ENCODE measurements around the gene TAF8.

TAF8 gene

DNA sequence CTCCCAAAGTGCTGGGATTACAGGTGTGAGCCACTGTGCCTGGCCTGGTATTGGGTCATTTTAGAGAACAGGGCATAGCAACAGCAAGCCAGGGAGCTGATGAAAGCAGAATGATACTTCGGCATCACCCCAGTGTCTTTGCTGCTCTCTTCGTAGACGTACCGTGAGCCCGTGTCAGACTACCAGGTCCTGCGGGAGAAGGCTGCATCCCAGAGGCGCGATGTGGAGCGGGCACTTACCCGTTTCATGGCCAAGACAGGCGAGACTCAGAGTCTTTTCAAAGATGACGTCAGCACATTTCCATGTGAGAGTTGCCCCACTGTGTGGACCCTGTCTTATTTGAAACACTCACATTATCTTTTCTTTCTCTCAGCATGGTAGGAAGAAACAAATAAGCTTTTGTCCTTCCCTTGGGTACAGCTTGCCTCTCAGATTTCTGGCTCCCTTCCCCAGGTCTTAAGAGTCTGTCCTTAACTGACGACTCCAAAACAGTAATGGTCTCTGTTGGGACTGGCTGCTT lies 15.9 kb downstream of the TAF8 start:
- FAIRE-seq: no peak

DNA sequence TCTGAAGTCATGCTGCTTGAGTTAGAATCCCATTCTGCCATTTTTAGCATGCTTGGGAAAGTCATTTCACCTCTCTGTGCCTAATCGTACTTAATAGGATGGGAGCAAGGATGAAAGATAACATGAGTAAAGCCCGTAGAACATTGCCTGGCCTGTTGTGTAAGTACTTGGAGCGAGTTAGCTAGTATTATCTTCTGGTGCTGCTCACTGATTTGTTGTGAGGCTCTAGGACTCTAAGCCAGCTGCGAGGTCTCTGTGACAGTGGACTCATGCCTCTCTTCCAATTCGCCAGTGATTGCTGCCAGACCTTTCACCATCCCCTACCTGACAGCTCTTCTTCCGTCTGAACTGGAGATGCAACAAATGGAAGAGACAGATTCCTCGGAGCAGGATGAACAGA lies 17.8 kb downstream of the TAF8 start:
- no peak for FAIRE-seq

DNA sequence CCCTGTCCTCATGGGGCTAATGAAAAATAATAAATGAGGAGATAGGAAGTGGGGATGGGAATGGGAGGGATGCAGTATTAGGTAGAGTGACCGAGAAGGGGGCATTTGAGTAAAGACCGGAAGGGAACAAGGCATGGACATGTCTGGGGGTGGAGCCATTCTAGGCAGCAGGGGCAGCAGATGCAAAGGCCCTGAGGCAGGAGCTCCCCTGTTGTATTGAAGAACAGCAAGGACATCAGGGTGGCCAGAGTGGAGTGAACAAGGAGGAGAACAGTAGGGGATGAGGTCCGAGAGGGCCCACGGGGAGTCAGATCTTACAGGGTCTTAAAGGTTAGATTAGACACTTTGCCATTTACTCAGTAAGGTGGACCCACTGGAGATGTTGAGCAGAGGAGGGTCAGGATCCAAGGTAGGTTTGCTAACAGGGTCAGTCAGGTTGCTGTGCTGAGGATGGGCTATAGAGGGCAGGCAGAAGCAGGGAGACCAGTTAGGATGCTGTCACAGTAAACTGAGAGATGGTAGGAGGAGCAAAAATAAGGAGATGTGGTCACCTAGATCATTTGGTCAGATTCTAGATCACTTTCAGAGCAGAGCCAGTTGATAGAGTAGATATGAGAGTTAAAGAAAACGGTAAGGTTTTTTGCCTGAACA lies 18.7 kb downstream of the TAF8 start:
- FAIRE-seq: no peak

- no peak for FAIRE-seq
Observed at GRCh38 chr6:42071881-42072583, 21.7 kb downstream of the TAF8 start.

- FAIRE-seq: no peak
Observed at GRCh38 chr6:42073287-42073686, 23.0 kb downstream of the TAF8 start.

DNA sequence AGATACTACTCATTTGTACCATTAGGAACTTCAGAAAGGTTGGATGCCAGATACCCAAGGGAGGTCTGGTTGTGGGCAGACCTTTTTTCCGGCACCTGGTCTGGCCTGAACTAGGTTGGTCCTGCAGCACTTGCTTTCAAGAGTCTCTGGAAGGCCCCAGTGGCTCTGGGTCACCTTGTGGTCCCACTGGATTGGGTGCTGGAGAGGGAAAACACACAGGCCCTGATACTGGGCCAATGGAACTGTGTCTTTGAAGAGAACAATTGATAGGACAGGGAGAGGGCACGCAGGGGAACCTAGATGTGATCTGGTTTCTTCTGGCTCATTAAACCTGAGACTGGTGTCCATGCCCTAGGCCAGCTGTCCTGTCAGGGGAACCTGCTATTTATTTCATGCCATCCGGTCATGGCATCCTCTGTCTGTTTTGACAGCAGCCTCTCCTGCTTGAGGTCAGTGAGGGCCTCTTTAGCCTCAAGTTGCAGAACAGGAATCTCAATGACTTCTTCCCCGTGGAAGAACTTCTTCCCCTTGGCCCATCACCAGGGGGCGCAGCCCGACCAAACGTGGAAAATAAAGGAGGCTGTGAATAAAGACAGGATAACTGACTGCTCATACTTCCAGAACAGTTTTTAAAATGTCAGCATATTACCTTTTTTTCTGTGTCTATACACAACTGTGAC lies 25.0 kb downstream of the TAF8 start:
- FAIRE-seq: no peak

DNA sequence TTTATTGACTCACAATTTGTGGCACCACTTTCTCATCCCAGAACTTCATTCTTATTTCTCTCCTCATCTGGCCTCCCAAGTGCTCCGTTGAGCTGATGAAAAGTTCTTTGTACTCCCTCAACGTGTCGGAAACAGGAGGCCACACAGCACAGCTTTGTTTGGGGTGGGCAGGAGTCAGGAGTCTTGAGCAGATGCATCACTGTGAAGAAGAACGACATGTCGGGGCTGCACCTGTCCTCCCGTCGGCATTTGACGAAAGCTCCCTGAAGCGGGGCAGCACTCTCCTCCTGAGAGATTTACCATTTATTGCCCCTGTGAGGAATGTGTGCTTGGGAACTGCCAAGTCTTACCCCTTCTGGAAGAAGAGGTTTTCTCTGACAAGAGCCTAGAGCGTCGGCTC lies 28.1 kb downstream of the TAF8 start:
- FAIRE-seq: no peak

- FAIRE-seq: no peak
Observed at GRCh38 chr6:42079941-42080464, 29.7 kb downstream of the TAF8 start.

DNA sequence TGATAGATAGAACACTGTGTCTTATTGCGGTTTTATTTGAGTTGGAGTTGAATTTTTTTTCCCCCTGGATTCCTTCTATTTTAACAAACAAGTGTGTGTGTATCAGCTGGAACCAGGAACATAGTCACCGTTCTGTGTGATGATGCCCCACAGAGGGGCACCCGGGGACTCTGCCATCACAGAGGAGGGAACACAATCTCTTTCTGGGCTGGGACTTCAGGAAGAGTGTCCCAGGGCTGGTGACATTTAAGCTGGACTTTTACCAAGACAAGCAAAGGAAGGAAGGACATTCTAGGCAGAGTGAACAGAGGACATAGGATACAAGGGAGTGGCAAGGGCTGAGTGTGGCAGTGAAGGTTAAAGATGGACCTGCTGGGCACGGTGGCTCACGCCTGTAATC lies 33.2 kb downstream of the TAF8 start:
- no peak for FAIRE-seq

- FAIRE-seq: no peak
Observed at GRCh38 chr6:42084889-42085288, 34.6 kb downstream of the TAF8 start.

GRCh38 chr6:42086046-42087035 lies 36.0 kb downstream of the TAF8 start:
- FAIRE-seq: no peak

- no peak for FAIRE-seq
Observed at GRCh38 chr6:42088101-42088591, 37.8 kb downstream of the TAF8 start.

GRCh38 chr6:42090819-42091717 lies 40.7 kb downstream of the TAF8 start:
- FAIRE-seq: no peak

GRCh38 chr6:42091718-42092023 lies 41.3 kb downstream of the TAF8 start:
- no peak for FAIRE-seq

DNA sequence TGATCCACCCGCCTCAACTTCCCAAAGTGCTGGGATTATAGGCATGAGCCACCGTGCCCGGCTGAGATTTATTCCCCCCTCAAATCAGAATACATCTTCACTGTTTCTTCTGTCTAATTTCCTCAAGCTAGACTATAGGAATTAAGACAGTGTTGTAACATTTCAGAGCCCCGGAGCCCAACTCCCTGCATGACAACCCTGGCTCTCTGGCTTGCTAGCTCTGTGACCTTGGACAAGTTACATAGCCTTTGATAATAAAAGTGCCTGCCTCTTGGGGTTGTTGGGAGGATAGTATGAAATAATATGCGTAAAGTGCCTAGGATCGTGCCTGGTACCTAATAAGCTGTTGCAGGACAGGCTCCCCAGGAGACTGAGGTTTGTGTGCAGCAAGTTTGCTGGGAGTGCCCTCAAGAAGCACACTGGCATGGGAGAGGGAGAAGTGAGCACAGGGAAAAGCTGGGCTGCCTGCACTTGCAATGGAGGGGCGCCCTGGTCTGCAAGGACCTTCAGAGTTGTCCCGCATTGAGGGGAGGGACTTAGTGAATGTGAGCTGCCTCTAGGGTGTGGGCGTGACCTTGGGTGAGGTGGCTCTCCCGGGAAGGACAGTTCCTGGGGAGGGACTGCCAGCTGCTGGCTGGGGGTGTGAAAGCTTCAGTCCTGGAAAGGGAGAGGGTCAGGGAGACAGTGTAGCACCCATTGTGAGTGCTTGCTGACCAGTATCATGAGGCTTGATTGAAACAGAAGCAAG lies 43.4 kb downstream of the TAF8 start:
- FAIRE-seq: no peak

GRCh38 chr6:42095094-42095493 lies 44.8 kb downstream of the TAF8 start:
- no peak for FAIRE-seq

GRCh38 chr6:42095776-42096541 lies 45.6 kb downstream of the TAF8 start:
- no peak for FAIRE-seq

DNA sequence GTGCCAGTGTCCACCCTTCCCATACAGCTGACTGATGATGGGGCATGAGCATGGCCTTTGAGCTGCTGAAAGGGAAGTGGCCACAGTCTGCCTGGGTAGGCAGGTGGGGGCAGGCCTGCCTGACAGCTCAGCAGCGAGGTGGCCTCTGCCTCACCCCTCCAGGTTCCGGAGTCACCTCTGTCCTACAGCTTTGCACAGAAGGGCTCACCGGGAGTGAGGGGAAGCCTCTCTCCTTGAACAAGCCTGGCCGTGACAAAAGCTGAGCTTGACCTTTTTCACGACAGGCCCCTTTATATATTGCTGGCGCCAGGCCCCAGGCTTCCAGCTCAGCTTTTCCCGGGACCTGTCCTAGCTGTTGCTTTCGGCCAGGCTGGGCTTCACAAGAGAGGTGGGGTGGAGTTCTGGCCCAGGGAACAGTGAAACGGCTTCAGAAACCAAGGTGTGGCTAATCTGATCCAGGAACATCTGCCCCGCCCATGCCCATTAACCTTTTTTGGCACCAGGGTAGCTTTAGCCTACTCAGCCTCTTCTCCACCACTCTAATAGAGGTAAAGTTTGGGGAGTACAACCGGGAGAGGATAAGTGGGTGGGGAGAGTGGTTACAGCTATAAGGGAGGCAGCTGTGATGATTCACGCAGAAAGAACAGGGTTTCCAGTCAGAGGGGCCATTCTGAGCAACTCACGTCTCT lies 49.2 kb downstream of the TAF8 start:
- no peak for FAIRE-seq
